ENCODE data around the gene BRD2.

DNA sequence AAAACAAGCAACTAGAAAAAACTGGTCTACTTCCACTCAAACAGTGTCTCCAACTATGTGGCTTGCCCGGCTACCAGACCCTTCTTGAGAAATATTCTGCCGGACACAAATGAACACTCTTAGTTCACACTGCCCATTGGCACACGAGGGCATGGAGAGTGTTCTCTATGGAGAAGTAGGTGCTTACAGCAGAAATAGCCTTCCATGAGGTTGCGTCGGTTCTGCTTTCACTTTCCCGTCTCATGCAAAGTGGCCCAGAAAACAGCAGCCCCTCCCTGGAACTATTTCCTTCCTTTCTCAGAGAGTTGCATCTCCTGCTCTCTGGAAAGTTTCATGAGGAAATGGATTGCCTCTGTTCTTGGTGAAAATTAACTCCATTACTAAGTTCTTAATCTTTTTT, 50.5 kb downstream of the BRD2 start:
- TF ChIP-seq, protein P1, sequence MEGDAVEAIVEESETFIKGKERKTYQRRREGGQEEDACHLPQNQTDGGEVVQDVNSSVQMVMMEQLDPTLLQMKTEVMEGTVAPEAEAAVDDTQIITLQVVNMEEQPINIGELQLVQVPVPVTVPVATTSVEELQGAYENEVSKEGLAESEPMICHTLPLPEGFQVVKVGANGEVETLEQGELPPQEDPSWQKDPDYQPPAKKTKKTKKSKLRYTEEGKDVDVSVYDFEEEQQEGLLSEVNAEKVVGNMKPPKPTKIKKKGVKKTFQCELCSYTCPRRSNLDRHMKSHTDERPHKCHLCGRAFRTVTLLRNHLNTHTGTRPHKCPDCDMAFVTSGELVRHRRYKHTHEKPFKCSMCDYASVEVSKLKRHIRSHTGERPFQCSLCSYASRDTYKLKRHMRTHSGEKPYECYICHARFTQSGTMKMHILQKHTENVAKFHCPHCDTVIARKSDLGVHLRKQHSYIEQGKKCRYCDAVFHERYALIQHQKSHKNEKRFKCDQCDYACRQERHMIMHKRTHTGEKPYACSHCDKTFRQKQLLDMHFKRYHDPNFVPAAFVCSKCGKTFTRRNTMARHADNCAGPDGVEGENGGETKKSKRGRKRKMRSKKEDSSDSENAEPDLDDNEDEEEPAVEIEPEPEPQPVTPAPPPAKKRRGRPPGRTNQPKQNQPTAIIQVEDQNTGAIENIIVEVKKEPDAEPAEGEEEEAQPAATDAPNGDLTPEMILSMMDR (IDR thresholded peaks at IDR 0.05): no peak
- TF ChIP-seq TEAD4 (CRISPR knock-in tag; IDR thresholded peaks at IDR 0.05): no peak
- no peak for TF ChIP-seq FOXJ3 (CRISPR knock-in tag; IDR thresholded peaks at IDR 0.05; ENCODE audit: borderline replicate concordance)
- TF ChIP-seq FOXK1 (CRISPR knock-in tag; IDR thresholded peaks at IDR 0.05): no peak

Data from WTC11 (cell line).